Endothelial cell of umbilical vein (primary cell): ENCODE measurements around the gene PLA2G2A. TPM values are rescaled to one million over a fixed set of nuclear protein-coding genes. Genes with fewer than 3 reads are reported as not detected.

Source experiments
- BruUV-seq: library from RNA; stranded (reverse); fragments of 400-500 nt; replicated peaks from 2 replicates; lab custom pipeline; 2021; lab: Mats Ljungman, UMichigan
- CTCF ChIA-PET: fragments of 300-600, 350-600 bp; sonication (Branson Sonifier 250); formaldehyde crosslinking; loops from one replicate; lab custom pipeline; 2021; ENCODE audit warnings: antibody characterized with exemption, inconsistent platforms; lab: Charles Lee
- POLR2A ChIA-PET: fragments of 300-600, 350-600 bp; sonication (Branson Sonifier 250); formaldehyde crosslinking; loops from one replicate; lab custom pipeline; 2021; ENCODE audit warnings: antibody characterized with exemption, inconsistent platforms; lab: Charles Lee
- DNase-seq: peaks from one replicate; pipeline ENCODE4 v3.0.0-alpha.2; 2011; ENCODE audit warnings: low read depth, low spot score
- FAIRE-seq: peaks from 2 replicates; lab custom pipeline; 2011; peaks lifted over from hg19 to GRCh38; lab: Jason Lieb, UNC
- H2AFZ ChIP-seq: 2 replicates; pipeline ENCODE4 v1.6.0; 2012; ENCODE audit warnings: low read depth, low read length, control low read depth, inconsistent platforms
- H3K27ac ChIP-seq: 2 replicates; pipeline ENCODE4 v1.5.1; 2011; ENCODE audit warnings: low read depth, mild to moderate bottlenecking, control low read depth, low read length, moderate library complexity; ENCODE audit not compliant: insufficient read depth
- H3K27me3 ChIP-seq, 2 experiments: 2 replicates each; pipeline versions ENCODE4 v1.6.0 to v1.6.1; 2011; ENCODE audit warnings: low read length in 2 of 2, mixed read lengths in 1 of 2; ENCODE audit not compliant: control insufficient read depth in 2 of 2, insufficient read depth in 2 of 2
- H3K36me3 ChIP-seq, 2 experiments: 2 replicates in 1 of 2; 3 replicates in 1 of 2; pipeline ENCODE4 v1.5.1; 2011; ENCODE audit warnings: low read length in 2 of 2, mild to moderate bottlenecking in 1 of 2, moderate library complexity in 1 of 2; ENCODE audit not compliant: control insufficient read depth in 2 of 2, insufficient read depth in 2 of 2; ENCODE audit errors: extremely low read depth in 1 of 2
- H3K4me1 ChIP-seq: 3 replicates; pipeline ENCODE4 v1.5.1; 2011; ENCODE audit warnings: mild to moderate bottlenecking, low read length; ENCODE audit not compliant: control insufficient read depth, insufficient read depth; ENCODE audit errors: extremely low read depth
- H3K4me2 ChIP-seq: 2 replicates; pipeline ENCODE4 v1.6.1; 2011; ENCODE audit warnings: low read length, control low read depth, mixed read lengths; ENCODE audit not compliant: insufficient read depth
- H3K4me3 ChIP-seq, 3 experiments: fragments of 200-600 bp in 1 of 3; sonication (generic), shearing (Covaris generic) in 1 of 3; replicated peaks in 1 of 3; 2 replicates each; pipeline ENCODE4 v1.5.1; 2011 to 2016; ENCODE audit warnings: control low read depth in 3 of 3, low read length in 3 of 3, mild to moderate bottlenecking in 2 of 3, inconsistent platforms in 1 of 3, low read depth in 1 of 3, moderate library complexity in 1 of 3; ENCODE audit not compliant: insufficient read depth in 1 of 3
- H3K79me2 ChIP-seq: 2 replicates; pipeline ENCODE4 v1.6.0; 2012; ENCODE audit warnings: low read length, inconsistent platforms; ENCODE audit not compliant: control insufficient read depth, insufficient read depth
- H3K9ac ChIP-seq: replicated peaks from 2 replicates; pipeline ENCODE3; 2011; ENCODE audit warnings: low read length, control low read depth; ENCODE audit not compliant: insufficient read depth; ENCODE audit errors: extremely low read depth
- H3K9me1 ChIP-seq: replicated peaks from 3 replicates; pipeline ENCODE4 v1.6.0; 2011; ENCODE audit warnings: mild to moderate bottlenecking, low read length; ENCODE audit not compliant: control insufficient read depth, insufficient read depth; ENCODE audit errors: extremely low read depth
- H3K9me3 ChIP-seq: replicated peaks from 2 replicates; pipeline ENCODE4 v1.5.1; 2012; ENCODE audit warnings: low read length, inconsistent platforms; ENCODE audit not compliant: control insufficient read depth, insufficient read depth
- H4K20me1 ChIP-seq: replicated peaks from 2 replicates; pipeline ENCODE3; 2011; ENCODE audit warnings: mild to moderate bottlenecking, low read length; ENCODE audit not compliant: control insufficient read depth, insufficient read depth; ENCODE audit errors: extremely low read depth
- CTCF ChIP-seq, 2 donors: IDR thresholded peaks; 1 replicate in 1 of 2; 2 replicates in 1 of 2; pipeline ENCODE4 v1.5.1; 2011; ENCODE audit warnings: low read length in 2 of 2, mild to moderate bottlenecking in 2 of 2, moderate library complexity in 2 of 2, control low read depth in 1 of 2, inconsistent platforms in 1 of 2, low read depth in 1 of 2; ENCODE audit not compliant: insufficient read depth in 1 of 2; ENCODE audit errors: extremely low read depth in 1 of 2
- EZH2 ChIP-seq: IDR thresholded peaks from 2 replicates; pipeline ENCODE4 v1.6.1; 2012; ENCODE audit warnings: borderline replicate concordance, low read depth, mild to moderate bottlenecking, moderate library complexity, low read length, inconsistent platforms; ENCODE audit not compliant: severe bottlenecking
- FOS ChIP-seq: IDR thresholded peaks from 2 replicates; pipeline ENCODE4 v1.6.1; 2011; ENCODE audit warnings: mild to moderate bottlenecking, low read length, moderate library complexity, borderline replicate concordance; ENCODE audit not compliant: insufficient read depth
- GATA2 ChIP-seq: IDR thresholded peaks from 2 replicates; pipeline ENCODE4 v1.7.0; 2011; ENCODE audit warnings: low read depth, mild to moderate bottlenecking, moderate library complexity, mixed read lengths, low read length; ENCODE audit not compliant: insufficient read length, insufficient read depth
- JUN ChIP-seq: IDR thresholded peaks from 2 replicates; pipeline ENCODE4 v1.6.1; 2011; ENCODE audit warnings: borderline replicate concordance, low read depth; ENCODE audit not compliant: insufficient read length, insufficient read depth
- MAX ChIP-seq: IDR thresholded peaks from 2 replicates; pipeline ENCODE4 v1.6.1; 2011; ENCODE audit not compliant: insufficient read depth, insufficient read length
- MYC ChIP-seq: IDR thresholded peaks from one replicate; pipeline ENCODE4 v1.6.1; 2011; ENCODE audit warnings: mild to moderate bottlenecking, low read depth, low read length
- POLR2A ChIP-seq: IDR thresholded peaks from 2 replicates; pipeline ENCODE4 v1.6.1; 2012; ENCODE audit warnings: low read depth, mild to moderate bottlenecking, control low read depth, low read length
- POLR2AphosphoS5 ChIP-seq: IDR thresholded peaks from 2 replicates; pipeline ENCODE4 v1.6.1; 2012; ENCODE audit warnings: low read depth, mild to moderate bottlenecking, control low read depth, low read length, moderate library complexity; ENCODE audit not compliant: insufficient read depth
- dilution Hi-C: fragments of 300-500 bp; cut with MboI; formaldehyde crosslinking; loops from one replicate; pipeline ENCODE4 v1.15.0; 2019; ENCODE audit warnings: low sequenced_read_pairs; ENCODE audit not compliant: extremely low pct_ligation_motif_present
- intact Hi-C: fragments of 100-400 bp; cut with micrococcal nuclease; formaldehyde crosslinking; loops from one replicate; pipeline ENCODE4 v1.10.0; 2022
- polyA plus RNA-seq, 4 experiments: library from polyadenylated mRNA; depleted of rRNA in 3 of 4; stranded (reverse) in 3 of 4; unstranded in 1 of 4; fragments of >200 nt; gene quantifications; 2 replicates each; pipeline versions ENCODE4 v1.2.1 to v1.2.3, GENCODE V29; 2011 to 2012; ENCODE audit warnings: missing spikeins in 1 of 4
- total RNA-seq: library from RNA; stranded (reverse); gene quantifications from 2 replicates; pipeline ENCODE4 v1.2.3, GENCODE V29; 2021

PLA2G2A gene
- total and polyA plus RNA-seq, 2 donors (not counting 3 experiments of a cell fraction or from before 2014, with no cell fraction given): not detected

GRCh38 chr1:19945914-19946313, 33.5 kb downstream of the PLA2G2A start:
- H3K27ac ChIP-seq: no peak overlapping the region
- ChIA-PET POLR2A (no interaction called here), CTCF (interaction anchor here (0.9 to 1.3 kb wide), 3 partner anchors 10 to 28 kb away, joined by 3 read pairs; no protein-coding TSS in a partner anchor)
- no peaks in the 10 kb centered on the region for H3K27me3 ChIP-seq
- TF ChIP-seq FOS (no peak), JUN (no peak), CTCF (IDR thresholded peaks at IDR 0.05; ENCODE audit: extremely low read depth in 1 of 2, insufficient read depth in 1 of 2, low read depth in 1 of 2, low read length in 2 of 2) (no peak), MAX (no peak), GATA2 (no peak), MYC (no peak), EZH2 (no peak), POLR2A (no peak), POLR2AphosphoS5 (no peak)
- no peaks in the 10 kb centered on the region for H3K79me2 ChIP-seq
- no peak for FAIRE-seq
- no peak overlapping the region for H2AFZ ChIP-seq
- no peaks in the 10 kb centered on the region for H4K20me1 ChIP-seq
- no peak overlapping the region for H3K4me2 ChIP-seq
- H3K9ac ChIP-seq: no peak overlapping the region
- no peak overlapping the region for H3K4me3 ChIP-seq
- DNase-seq: no peak
- no peaks in the 10 kb centered on the region for H3K9me1 ChIP-seq
- H3K9me3 ChIP-seq: no peaks in the 10 kb centered on the region
- H3K4me1 ChIP-seq: peaks cover 3% of the 10 kb centered on the region
- dilution Hi-C loops (no loop called here), intact Hi-C loops (no loop called here)
- no TSS peak for BruUV-seq
- H3K36me3 ChIP-seq: no peaks in the 10 kb centered on the region
